Activated naive CD4-positive, alpha-beta T cell treated with anti-CD3 and anti-CD28 coated beads, Interleukin-2, amount 50 U/mL, for 24 hours (primary cell): ENCODE measurements around the gene DPYSL3.

Experiments
- H3K27ac Mint-ChIP-seq: one replicate; pipeline ENCODE4 v1.8.0; 2021; ENCODE audit warnings: mild to moderate bottlenecking, mixed read lengths
- H3K27me3 Mint-ChIP-seq: one replicate; pipeline ENCODE4 v1.8.0; 2021; ENCODE audit warnings: mixed read lengths
- H3K36me3 Mint-ChIP-seq: one replicate; pipeline ENCODE4 v1.8.0; 2021; ENCODE audit warnings: mixed read lengths
- H3K4me1 Mint-ChIP-seq: one replicate; pipeline ENCODE4 v1.8.0; 2021; ENCODE audit warnings: mixed read lengths
- H3K4me3 Mint-ChIP-seq: one replicate; pipeline ENCODE4 v1.8.0; 2021; ENCODE audit warnings: mild to moderate bottlenecking, mixed read lengths
- H3K9me3 Mint-ChIP-seq: one replicate; pipeline ENCODE4 v1.8.0; 2021; ENCODE audit warnings: mixed read lengths

The DPYSL3 gene

DNA sequence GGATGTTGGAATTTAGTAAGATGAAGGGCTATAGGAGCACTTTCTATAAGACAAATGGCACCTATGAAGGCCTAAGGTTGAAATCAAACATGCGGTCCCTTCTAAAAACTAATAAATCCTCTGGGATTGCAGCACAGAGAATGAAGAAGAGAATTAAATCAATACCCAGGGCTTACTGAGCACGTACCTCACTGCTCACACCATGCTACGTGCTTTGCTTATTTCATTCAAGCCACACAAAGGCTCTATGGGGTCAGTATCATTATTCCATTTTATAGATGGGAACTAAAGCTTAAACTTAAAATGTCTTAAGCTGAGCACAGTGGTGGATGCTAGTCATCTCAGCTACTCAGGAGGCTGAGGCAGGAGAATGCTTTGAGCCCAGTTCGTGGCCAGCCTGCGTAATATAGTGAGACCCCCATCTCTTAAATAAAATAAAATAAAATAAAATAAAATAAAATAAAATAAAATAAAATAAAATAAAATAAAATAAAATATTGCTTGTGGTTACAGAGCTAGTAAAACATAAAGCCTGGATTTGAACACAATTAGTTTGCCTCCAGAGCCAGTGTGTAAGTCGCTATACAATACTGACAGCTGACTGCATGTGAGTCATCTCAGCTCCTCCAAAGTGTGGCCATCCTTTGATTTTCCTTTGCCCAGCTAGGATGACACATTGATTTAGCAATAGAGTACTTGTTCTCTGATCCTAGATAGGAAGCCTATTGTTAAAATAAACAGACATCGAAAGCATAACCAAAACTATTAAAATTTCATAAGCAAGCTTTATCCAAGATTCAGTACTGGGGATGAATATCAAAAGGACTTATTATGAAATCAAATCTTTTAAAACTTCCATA is 20.9 kb upstream of the DPYSL3 start:
- H3K36me3 Mint-ChIP-seq, result no peaks in the 10 kb centered on the region
- H3K27me3 Mint-ChIP-seq, result no peaks in the 10 kb centered on the region
- H3K9me3 Mint-ChIP-seq, result peaks cover 6% of the 10 kb centered on the region
- H3K4me3 Mint-ChIP-seq, result no peak overlapping the region
- H3K27ac Mint-ChIP-seq, result no peak overlapping the region
- no peaks in the 10 kb centered on the region for H3K4me1 Mint-ChIP-seq

DNA sequence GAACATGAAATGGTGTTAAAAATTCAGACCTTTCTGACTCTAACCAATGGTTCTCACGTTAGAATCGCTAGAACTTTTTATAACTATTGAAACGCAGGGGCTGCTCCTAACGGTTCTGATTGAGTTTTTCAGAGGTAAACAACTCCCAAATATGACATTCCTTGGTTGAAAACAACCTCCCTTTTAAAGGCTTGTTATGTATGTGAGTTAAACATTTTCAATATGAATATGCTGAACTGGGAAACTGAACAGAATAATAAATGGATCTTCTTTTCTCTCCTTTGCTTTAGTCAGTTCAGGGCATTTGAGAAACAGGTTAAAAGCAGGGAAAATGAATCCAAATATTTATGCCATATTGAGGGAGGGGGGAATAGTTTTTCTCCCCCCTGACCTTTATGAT is 13.2 kb upstream of the DPYSL3 start:
- Mint-ChIP-seq H3K4me3 (no peak overlapping the region), H3K9me3 (no peaks in the 10 kb centered on the region), H3K4me1 (no peaks in the 10 kb centered on the region), H3K27me3 (no peaks in the 10 kb centered on the region), H3K36me3 (no peaks in the 10 kb centered on the region), H3K27ac (no peak overlapping the region)

DNA sequence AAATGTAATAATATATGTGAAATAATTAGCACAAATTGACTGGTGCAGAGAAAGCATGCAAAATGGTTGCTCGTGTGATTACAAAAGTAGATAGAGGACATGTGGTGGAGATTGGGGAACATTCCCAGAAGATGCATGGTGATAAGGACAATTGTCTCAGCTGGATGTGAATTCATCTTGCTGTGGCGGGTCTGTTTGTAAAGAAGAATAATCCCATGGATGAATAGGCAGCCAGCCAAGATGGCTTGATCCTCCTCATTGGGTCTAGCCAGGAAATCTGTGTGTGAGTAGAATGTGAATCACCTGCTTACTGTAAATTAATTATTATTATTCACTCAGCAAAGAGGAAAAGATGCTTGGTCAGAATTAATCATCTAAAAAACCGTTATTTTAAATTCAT is 12.6 kb upstream of the DPYSL3 start:
- no peaks in the 10 kb centered on the region for H3K4me1 Mint-ChIP-seq
- no peaks in the 10 kb centered on the region for H3K9me3 Mint-ChIP-seq
- H3K4me3 Mint-ChIP-seq, result no peak overlapping the region
- H3K27me3 Mint-ChIP-seq, result no peaks in the 10 kb centered on the region
- no peak overlapping the region for H3K27ac Mint-ChIP-seq
- no peaks in the 10 kb centered on the region for H3K36me3 Mint-ChIP-seq

DNA sequence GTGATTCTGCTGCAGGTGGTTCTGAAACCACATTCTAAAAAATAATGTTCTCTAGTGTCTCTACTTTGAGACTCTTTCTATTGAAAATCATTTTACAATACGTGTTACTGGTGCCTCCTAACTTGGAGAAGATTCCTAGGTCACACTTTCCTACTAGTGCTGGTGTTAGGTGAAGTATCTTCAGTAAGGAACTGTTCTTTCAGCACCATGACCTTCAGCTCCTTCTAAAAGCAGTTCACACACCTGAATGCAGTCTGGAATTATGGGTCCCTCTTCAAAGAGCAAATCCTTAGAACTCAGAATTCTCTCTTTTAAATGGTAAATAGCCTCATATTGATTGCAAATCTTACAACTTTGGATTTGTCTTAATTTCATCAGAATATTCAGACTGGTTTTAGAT is 10.6 kb upstream of the DPYSL3 start:
- Mint-ChIP-seq H3K4me3 (no peak overlapping the region), H3K36me3 (no peaks in the 10 kb centered on the region), H3K4me1 (no peaks in the 10 kb centered on the region), H3K27me3 (no peaks in the 10 kb centered on the region), H3K9me3 (no peaks in the 10 kb centered on the region), H3K27ac (no peak overlapping the region)

DNA sequence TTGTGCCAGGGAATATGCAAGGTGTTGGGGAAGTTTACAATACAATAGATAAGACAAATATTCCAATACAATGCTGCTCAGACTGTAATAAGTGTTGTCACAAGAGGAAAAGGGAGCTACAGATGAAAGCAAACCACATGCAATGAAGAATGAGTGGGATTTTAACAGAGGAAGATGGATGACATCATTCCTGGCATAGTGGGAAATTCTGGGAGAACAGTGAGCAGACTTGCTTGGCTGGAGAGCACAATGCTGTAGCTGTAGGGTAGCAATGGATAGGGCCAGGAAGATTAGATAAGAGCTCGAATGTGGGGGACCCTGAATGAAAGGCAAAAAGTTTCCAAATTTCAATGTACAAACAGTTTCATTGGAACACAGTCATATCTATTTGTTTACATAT is 9.5 kb upstream of the DPYSL3 start:
- Mint-ChIP-seq H3K27me3 (no peaks in the 10 kb centered on the region), H3K4me3 (no peak overlapping the region), H3K27ac (no peak overlapping the region), H3K9me3 (no peaks in the 10 kb centered on the region), H3K36me3 (no peaks in the 10 kb centered on the region), H3K4me1 (no peaks in the 10 kb centered on the region)

DNA sequence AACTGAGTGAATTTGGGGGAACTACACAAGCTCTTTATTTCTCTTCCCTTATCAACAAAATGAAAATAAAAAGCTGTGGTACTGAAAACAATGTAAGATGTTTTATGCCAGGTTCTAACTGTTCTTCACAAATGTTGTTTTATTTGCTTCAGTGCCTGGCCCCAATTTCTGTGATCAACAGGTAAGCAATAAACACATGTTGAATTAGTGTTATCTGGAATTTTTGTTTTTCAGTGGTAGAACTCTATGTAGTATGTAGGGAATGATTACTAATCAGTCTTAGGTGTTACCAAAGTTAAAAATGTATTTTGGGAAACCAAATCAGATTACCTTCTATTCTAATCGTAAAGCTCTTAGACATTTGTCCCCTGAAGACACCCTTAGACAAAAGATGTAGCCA is 7.5 kb upstream of the DPYSL3 start:
- Mint-ChIP-seq H3K36me3 (no peaks in the 10 kb centered on the region), H3K27ac (no peak overlapping the region), H3K27me3 (peaks cover 5% of the 10 kb centered on the region), H3K4me1 (no peaks in the 10 kb centered on the region), H3K4me3 (no peak overlapping the region), H3K9me3 (no peaks in the 10 kb centered on the region)

DNA sequence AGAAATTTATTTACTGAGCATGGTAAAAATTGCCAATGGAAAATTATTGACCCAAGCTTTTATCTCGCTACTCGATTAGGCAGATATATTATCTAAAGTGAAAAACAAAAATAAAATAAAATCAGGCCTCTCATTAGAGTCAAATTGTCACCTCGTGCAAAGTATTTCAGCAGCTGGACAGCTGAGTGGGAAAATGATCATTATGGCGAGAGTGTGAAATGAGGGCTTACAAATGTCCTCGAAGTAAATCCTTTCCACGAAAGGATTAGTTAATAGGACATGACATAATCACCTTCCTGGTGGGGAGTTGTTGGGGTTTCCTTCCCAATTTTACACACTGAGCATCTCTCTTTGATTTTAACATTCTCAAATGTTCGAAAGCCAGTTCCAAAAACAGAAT is 5.4 kb upstream of the DPYSL3 start:
- H3K27me3 Mint-ChIP-seq, result peaks cover 14% of the 10 kb centered on the region
- H3K4me1 Mint-ChIP-seq, result peaks cover 1% of the 10 kb centered on the region
- no peaks in the 10 kb centered on the region for H3K9me3 Mint-ChIP-seq
- no peak overlapping the region for H3K4me3 Mint-ChIP-seq
- H3K27ac Mint-ChIP-seq, result no peak overlapping the region
- no peaks in the 10 kb centered on the region for H3K36me3 Mint-ChIP-seq

DNA sequence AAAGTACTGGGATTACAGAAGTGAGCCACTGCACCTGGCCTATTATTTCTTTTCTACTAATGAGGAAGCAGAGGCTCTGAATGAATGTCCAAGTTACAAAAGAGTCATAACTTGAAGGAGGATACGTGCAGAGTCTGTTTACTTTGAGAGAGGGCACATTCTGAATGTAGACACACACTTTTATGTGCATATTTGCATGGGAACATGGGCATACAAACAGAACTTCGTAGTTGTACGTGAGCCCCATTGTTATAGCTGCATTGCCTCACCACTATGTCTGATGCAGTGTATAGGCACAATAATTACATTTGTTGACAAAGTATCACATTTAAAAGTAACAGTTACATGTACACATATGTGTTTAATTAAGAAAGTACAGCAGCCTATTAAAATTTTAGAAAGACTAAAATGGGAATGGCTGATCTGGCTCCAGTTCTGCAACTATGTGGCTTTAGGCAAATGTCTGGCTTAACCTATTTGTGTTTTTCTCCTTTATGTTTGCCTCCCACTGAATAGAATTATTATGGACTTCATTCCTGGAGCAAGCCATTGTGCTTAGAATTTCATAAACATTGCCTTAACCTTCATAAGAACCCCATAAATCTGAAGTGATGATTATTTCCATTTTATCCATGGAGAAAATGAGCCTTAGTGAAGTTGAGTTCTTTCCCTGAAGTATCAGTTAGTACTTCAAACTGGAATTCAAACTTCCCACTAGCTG is 3.0 kb upstream of the DPYSL3 start:
- peaks cover 4% of the 10 kb centered on the region for H3K4me1 Mint-ChIP-seq
- no peak overlapping the region for H3K27ac Mint-ChIP-seq
- peaks cover 27% of the 10 kb centered on the region for H3K27me3 Mint-ChIP-seq

DNA sequence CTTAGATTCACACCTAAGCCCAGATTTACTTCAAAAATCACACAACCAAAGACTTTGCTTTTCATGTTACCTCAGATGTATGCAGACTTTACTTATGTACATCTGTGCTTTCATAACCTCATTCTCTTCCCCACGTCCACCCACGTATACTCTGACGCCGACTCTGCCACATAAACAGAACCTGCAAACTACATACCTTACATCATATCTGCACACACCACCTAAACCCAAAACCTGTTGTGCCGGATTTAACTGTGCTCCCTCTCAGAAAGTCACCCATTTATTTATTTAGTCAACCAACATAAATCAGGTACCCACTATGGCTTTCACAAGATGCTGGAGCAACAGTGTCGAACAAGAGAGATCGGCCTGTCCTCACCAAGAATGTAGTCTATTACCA is 1.0 kb upstream of the DPYSL3 start:
- Mint-ChIP-seq H3K27me3 (peaks cover 33% of the 10 kb centered on the region), H3K36me3 (no peaks in the 10 kb centered on the region), H3K9me3 (no peaks in the 10 kb centered on the region), H3K4me1 (peaks cover 4% of the 10 kb centered on the region), H3K27ac (no peak overlapping the region), H3K4me3 (no peak overlapping the region)

More for the DNA sequence above, 3.0 kb upstream of the DPYSL3 start:
- Mint-ChIP-seq H3K4me3 (no peak overlapping the region), H3K9me3 (no peaks in the 10 kb centered on the region), H3K36me3 (no peaks in the 10 kb centered on the region)

DNA sequence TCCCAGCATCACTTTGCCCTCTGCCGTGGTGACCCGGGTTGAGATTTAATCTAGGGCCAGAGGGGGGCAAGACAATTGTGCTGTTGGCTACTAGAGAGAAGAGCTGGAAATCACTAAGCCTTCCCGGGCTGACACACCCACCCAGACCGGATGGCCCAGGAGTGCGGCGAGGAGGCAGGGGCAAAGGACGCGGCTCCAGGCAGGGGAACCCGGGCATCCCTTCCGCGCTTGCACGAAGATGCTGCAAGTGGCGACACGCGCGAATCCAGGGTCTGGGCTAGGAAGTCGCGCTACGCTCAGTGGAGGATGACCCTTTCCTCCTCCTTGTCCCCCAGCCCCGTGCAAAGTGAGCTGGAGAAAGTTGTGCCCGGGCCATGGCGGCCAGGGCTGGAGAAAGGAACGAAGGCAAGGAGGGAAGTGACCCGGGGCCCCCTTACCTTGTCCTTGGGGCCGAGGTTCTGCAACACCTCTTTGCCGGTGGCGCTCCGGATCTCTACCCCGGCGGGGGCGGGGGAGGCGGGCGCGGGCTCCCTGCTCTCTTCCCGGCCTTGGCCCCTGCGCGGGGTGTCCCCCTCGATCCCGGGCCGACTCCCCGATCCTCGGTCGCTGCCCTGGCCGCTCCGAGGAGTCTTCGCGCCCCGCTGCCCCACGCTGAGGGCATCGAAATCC is 693 bp downstream of the DPYSL3 start:
- Mint-ChIP-seq H3K27me3 (peaks cover 33% of the 10 kb centered on the region), H3K36me3 (no peaks in the 10 kb centered on the region), H3K9me3 (no peaks in the 10 kb centered on the region), H3K4me3 (no peak overlapping the region), H3K27ac (no peak overlapping the region), H3K4me1 (peaks cover 4% of the 10 kb centered on the region)

DNA sequence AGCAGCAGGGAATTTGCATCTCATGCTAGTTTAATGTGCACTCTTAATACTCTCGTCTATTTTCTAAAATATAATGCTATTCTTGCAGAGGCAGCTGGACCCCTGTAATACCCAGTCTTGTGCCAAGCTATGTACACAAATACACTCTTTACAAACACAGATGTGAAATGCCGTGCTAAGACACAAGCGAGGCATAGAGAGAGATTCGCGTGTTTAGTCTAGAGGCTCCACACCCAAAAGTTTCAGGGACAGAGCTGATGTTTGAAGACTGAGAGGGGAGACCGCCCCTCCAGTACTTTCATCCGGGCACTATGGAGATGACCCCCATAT is 1.2 kb downstream of the DPYSL3 start:
- Mint-ChIP-seq H3K4me1 (peaks cover 4% of the 10 kb centered on the region), H3K27me3 (peaks cover 32% of the 10 kb centered on the region)

DNA sequence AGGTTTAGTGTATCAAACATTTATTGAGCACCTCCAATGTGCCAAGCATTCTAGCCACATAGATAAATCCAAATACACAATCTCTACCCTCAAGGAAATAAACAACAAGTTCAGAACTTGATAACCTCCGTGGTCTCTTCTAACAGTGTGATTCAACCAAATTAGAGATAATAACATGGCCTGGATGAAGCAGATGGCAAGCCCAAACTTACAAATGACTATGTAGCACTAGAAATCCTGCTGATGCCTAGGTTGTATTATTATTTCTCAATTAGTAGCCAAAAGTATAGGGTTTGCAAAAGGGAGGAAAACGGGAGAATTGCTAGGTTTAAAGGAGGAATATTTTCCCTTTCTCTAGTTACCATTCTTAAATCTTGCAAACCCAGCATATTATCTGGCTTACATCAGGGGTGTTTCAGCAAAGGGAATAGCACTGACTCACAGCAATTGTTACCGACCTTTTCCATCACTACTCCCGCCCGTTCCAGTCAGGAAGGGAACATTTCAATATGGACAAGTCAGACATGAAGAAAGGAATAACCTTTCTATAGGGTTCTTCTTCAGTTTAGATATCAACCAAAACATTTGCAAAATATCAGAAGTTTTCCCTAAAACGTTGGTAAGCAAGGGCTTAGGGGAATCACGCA is 2.3 kb downstream of the DPYSL3 start:
- H3K36me3 Mint-ChIP-seq, result no peaks in the 10 kb centered on the region
- H3K9me3 Mint-ChIP-seq, result no peaks in the 10 kb centered on the region
- no peak overlapping the region for H3K4me3 Mint-ChIP-seq
- peaks cover 28% of the 10 kb centered on the region for H3K27me3 Mint-ChIP-seq
- peaks cover 4% of the 10 kb centered on the region for H3K4me1 Mint-ChIP-seq
- no peak overlapping the region for H3K27ac Mint-ChIP-seq

More for the DNA sequence above, 1.2 kb downstream of the DPYSL3 start:
- H3K9me3 Mint-ChIP-seq, result no peaks in the 10 kb centered on the region
- no peaks in the 10 kb centered on the region for H3K36me3 Mint-ChIP-seq
- no peak overlapping the region for H3K4me3 Mint-ChIP-seq
- no peak overlapping the region for H3K27ac Mint-ChIP-seq

DNA sequence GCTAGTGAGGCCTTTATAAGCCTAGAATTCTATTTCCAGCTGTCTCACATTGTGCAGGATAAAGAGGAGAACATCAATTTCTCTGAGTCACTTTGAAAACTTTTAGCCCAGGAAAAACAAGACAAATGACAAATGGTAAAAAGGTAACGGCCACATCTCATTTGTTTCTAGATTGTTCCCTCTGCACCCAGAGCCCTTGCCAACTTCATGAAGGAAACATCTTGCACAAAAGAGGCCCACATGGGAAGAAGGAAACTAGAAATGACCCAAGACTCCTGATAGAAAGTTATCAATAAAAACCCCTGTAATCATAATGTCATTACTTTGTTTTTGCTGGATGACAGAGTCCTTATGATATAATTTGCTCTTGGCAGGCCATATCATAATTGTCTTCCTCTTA is 5.3 kb downstream of the DPYSL3 start:
- Mint-ChIP-seq H3K4me3 (no peak overlapping the region), H3K27ac (no peak overlapping the region), H3K27me3 (peaks cover 16% of the 10 kb centered on the region), H3K4me1 (no peaks in the 10 kb centered on the region), H3K36me3 (no peaks in the 10 kb centered on the region), H3K9me3 (no peaks in the 10 kb centered on the region)

DNA sequence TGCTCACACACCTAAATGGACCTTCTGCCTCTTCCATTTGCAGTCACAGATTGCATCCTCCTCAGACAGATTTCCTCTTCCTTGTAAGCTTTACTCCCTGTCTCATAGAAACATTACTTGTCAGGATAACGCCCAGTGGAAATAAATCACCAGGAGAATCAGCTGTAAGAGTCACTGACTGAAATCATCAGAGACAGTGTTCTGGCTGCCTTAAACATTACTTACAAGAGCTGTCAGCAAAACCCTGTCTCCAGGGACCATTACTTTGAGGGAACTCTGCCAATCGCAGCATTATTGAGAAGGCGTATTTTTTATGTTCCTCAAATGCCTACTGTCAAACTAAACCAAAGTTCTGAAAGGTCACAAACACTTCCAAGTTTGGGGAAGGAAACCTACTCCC is 5.9 kb downstream of the DPYSL3 start:
- Mint-ChIP-seq H3K9me3 (no peaks in the 10 kb centered on the region), H3K36me3 (no peaks in the 10 kb centered on the region), H3K4me3 (no peak overlapping the region), H3K27me3 (peaks cover 16% of the 10 kb centered on the region), H3K27ac (no peak overlapping the region), H3K4me1 (no peaks in the 10 kb centered on the region)

DNA sequence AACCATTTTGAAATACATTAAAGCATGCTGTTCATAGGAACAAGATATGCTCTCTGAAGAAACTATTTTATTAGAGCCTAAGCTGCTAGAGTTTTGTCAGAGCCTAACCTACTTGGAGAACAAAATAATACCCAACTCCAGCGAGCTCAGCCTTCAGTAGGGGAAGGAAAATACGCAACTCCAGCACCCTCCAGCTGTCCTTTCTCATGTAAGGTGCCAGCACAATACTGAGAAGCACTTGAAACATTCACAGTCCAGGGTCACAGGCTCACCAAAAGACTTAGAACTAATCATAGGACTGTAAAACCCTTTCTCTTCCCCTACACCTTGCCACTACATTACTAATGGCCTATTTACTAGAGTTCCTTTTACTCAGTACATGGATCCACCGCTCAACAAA is 18.9 kb downstream of the DPYSL3 start:
- Mint-ChIP-seq H3K4me3 (no peak overlapping the region), H3K27ac (no peak overlapping the region), H3K9me3 (no peaks in the 10 kb centered on the region), H3K4me1 (no peaks in the 10 kb centered on the region), H3K27me3 (peaks cover 9% of the 10 kb centered on the region), H3K36me3 (no peaks in the 10 kb centered on the region)
